HFF-Myc (cell line): ENCODE measurements around the gene NCKAP1.
A peak's percentile ranks its signal among the peaks of the same experiment; 100 is the strongest.
"Not testable (repeated sequence)": the region's sequence is repeated elsewhere in the genome, so short reads cannot be mapped to it uniquely, and the experiment has no call there.

Source experiments
- DNase-seq: peaks from one replicate; pipeline ENCODE4 v3.0.0-alpha.2; 2011; ENCODE audit warnings: low read depth; ENCODE audit errors: extremely low read depth
- H3K4me3 ChIP-seq: replicated peaks from 2 replicates; pipeline ENCODE4 v1.5.1; 2011; ENCODE audit warnings: low read depth, mild to moderate bottlenecking, control low read depth, low read length
- CTCF ChIP-seq: IDR thresholded peaks from 2 replicates; pipeline ENCODE4 v1.5.1; 2012; ENCODE audit warnings: mild to moderate bottlenecking, low read depth, low read length, control low read depth; ENCODE audit errors: missing control alignments

Gene NCKAP1

DNA sequence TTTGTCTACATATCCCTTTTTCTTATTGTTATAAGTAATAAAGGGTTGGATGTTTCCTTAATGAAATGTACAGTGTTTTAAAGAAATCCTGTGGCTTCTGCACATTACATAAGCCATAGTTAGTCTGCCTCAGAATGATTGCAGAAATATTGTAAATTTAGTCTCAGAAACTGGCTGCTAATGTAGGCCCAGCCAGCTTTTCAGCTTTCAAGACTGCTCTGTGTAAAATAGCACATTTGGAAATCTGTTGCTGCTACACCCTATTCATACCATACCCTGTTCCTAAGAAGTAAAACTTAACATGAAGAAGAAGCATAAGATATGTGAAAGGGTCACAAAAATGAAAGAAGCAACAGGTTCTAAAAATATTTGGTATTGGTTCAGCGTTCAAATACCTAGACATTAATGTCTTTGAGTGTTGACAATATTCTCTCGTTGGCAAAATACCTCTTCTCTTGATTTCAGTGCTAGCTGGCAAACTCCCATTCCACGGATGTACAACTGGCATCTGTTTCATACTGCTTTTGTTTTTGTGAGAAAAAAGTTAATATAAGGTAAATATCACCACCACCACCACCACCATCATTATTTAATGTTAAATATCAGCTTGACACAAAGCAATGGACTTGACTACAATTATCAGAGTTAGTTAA, 19.2 kb upstream of the NCKAP1 start:
- no peak for TF ChIP-seq CTCF
- no peak overlapping the region for H3K4me3 ChIP-seq
- DNase-seq: no peak

DNA sequence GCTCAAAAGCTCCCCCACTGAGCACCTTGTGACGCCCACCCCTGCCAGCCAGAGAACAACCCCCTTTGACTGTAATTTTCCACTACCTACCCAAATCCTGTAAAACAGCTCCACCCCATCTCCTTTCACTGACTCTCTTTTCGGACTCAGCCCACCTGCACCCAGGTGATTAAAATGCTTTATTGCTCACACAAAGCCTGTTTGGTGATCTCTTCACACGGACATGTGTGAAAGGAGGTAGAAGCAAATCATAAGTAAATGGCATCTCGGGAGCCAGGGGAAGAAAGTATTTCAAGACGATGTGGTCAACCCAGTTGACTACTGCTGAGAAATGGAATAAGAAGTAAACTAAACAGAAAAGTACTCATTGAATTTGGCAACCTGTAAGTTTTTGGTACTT, 11.2 kb upstream of the NCKAP1 start:
- DNase-seq: no peak
- TF ChIP-seq CTCF: no peak
- H3K4me3 ChIP-seq: no peak overlapping the region

DNA sequence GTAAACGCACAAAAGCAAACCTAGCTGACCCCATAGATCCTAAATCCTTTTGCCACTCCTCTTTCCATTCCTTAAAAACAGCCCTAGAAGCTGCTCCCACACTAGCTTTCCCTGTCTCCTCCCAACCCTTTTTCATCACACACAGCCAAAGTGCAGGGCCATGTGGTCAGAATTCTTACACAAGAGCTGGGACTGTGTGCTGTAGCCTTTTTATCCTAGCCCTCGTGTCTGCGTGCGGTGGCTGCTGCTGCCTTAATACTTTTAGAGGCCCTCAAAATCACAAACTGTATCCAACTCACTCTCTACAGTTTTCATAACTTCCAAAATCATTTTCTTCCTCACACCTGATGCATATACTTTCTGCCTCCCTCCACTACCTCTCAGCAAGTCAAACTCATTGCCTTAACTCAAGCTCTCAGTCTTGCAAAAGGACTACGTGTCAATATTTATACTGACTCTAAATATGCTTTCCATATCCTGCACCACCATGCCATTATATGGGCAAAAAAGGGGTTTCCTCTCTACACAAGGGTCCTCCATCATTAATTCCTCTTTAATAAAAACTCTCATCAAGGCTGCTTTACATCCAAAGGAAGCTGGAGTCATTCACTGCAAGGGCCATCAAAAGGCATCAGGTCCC, 9.3 kb upstream of the NCKAP1 start:
- not testable (repeated sequence) for DNase-seq, H3K4me3 ChIP-seq

GRCh38 chr2:183043580-183043979, 5.3 kb upstream of the NCKAP1 start:
- H3K4me3 ChIP-seq, DNase-seq: not testable (repeated sequence)

DNA sequence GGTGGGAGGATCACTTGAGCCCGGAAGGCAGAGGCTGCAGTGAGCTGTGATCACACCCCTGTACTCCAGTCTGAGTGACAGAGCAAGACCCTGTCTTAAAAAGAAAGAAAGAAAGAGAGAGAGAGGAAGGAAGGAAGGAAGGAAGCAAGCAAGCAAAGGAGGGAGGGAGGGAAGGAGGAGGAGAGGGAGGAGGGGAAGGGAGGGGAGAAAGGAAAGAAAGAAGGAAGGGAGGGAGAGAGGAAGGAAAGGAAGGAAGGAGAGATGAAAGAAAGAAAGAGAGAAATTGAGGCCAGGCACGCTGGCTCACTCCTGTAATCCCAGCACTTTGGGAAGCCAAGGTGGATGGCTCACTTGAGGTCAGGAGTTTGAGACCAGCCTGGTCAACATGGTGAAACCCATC, 2.3 kb upstream of the NCKAP1 start:
- TF ChIP-seq CTCF: no peak
- H3K4me3 ChIP-seq: no peak overlapping the region
- DNase-seq: no peak

- no peak for DNase-seq
- peak overlapping the region; percentile 79 for H3K4me3 ChIP-seq
- TF ChIP-seq CTCF: no peak
Observed at GRCh38 chr2:183037553-183038340, 510 bp downstream of the NCKAP1 start.

GRCh38 chr2:183037074-183037552, 1.1 kb downstream of the NCKAP1 start:
- peak overlapping the region; percentile 79 for H3K4me3 ChIP-seq
- DNase-seq: no peak
- no peak for TF ChIP-seq CTCF
